NCI-H748 (cell line): ENCODE results near the gene TFEB.

Source experiments
- DNase-seq: peaks from one replicate; lab custom pipeline; 2025; ENCODE audit not compliant: unreplicated experiment; lab: John Stamatoyannopoulos, UW

Gene TFEB

GRCh38 chr6:41692080-41692675 is 43.2 kb downstream of the TFEB start:
- no peak for DNase-seq

- DNase-seq, result no peak
These were observed 43.9 kb downstream of the TFEB start for GRCh38 chr6:41691426-41692079.

- DNase-seq, result no peak
These were observed 44.7 kb downstream of the TFEB start for GRCh38 chr6:41690541-41691330.

GRCh38 chr6:41689171-41690008 is 46.0 kb downstream of the TFEB start:
- no peak for DNase-seq

- no peak for DNase-seq
These were observed 47.0 kb downstream of the TFEB start for GRCh38 chr6:41688256-41688965.

GRCh38 chr6:41687501-41688175 is 47.8 kb downstream of the TFEB start:
- no peak for DNase-seq

- DNase-seq, result no peak
These were observed 49.6 kb downstream of the TFEB start for GRCh38 chr6:41685641-41686380.

- DNase-seq, result no peak
These were observed 50.9 kb downstream of the TFEB start for GRCh38 chr6:41684311-41685180.

- peak; percentile 80 for DNase-seq
These were observed 51.7 kb downstream of the TFEB start for GRCh38 chr6:41683523-41684310.

GRCh38 chr6:41683273-41683522 is 52.2 kb downstream of the TFEB start:
- no peak for DNase-seq

GRCh38 chr6:41682497-41683272 is 52.7 kb downstream of the TFEB start:
- DNase-seq, result no peak

GRCh38 chr6:41682056-41682477 is 53.3 kb downstream of the TFEB start:
- peak; percentile 90 for DNase-seq

GRCh38 chr6:41680182-41680965 is 55.0 kb downstream of the TFEB start:
- DNase-seq, result no peak

GRCh38 chr6:41679696-41680095 is 55.7 kb downstream of the TFEB start:
- DNase-seq, result no peak

- DNase-seq, result no peak
These were observed 56.8 kb downstream of the TFEB start for GRCh38 chr6:41678511-41679084.
